Hepatic stellate cell (primary cell): ENCODE results near the gene MAP3K7CL.

Source experiments
- DNase-seq: peaks from one replicate; pipeline ENCODE4 v3.0.0; 2011; ENCODE audit warnings: low spot score

The MAP3K7CL gene

GRCh38 chr21:29168891-29169315 lies 38.5 kb downstream of the MAP3K7CL start:
- no peak for DNase-seq

- no peak for DNase-seq
Observed at GRCh38 chr21:29170944-29171343, 40.5 kb downstream of the MAP3K7CL start.

- DNase-seq, result no peak
Observed at GRCh38 chr21:29172282-29172681, 41.8 kb downstream of the MAP3K7CL start.

- no peak for DNase-seq
Observed at GRCh38 chr21:29174607-29175013, 44.2 kb downstream of the MAP3K7CL start.

- DNase-seq, result no peak
Observed at GRCh38 chr21:29175408-29176134, 45.1 kb downstream of the MAP3K7CL start.

- DNase-seq, result no peak
Observed at GRCh38 chr21:29176471-29177120, 46.2 kb downstream of the MAP3K7CL start.

GRCh38 chr21:29177800-29178199 lies 47.4 kb downstream of the MAP3K7CL start:
- no peak for DNase-seq

- DNase-seq, result no peak
Observed at GRCh38 chr21:29178926-29179325, 48.5 kb downstream of the MAP3K7CL start.

GRCh38 chr21:29179503-29179902 lies 49.1 kb downstream of the MAP3K7CL start:
- DNase-seq, result no peak

GRCh38 chr21:29181799-29182470 lies 51.5 kb downstream of the MAP3K7CL start:
- peak; percentile 60 for DNase-seq

- DNase-seq, result no peak
Observed at GRCh38 chr21:29182691-29183092, 52.2 kb downstream of the MAP3K7CL start.

- DNase-seq, result no peak
Observed at GRCh38 chr21:29184037-29184436, 53.6 kb downstream of the MAP3K7CL start.

GRCh38 chr21:29185172-29185571 lies 54.7 kb downstream of the MAP3K7CL start:
- DNase-seq, result no peak

GRCh38 chr21:29185633-29186032 lies 55.2 kb downstream of the MAP3K7CL start:
- DNase-seq, result no peak

- no peak for DNase-seq
Observed at GRCh38 chr21:29186246-29186645, 55.8 kb downstream of the MAP3K7CL start.

GRCh38 chr21:29187944-29188343 lies 57.5 kb downstream of the MAP3K7CL start:
- DNase-seq, result no peak

GRCh38 chr21:29189353-29189752 lies 58.9 kb downstream of the MAP3K7CL start:
- no peak for DNase-seq

GRCh38 chr21:29190923-29191331 lies 60.5 kb downstream of the MAP3K7CL start:
- DNase-seq, result no peak

- no peak for DNase-seq
Observed at GRCh38 chr21:29193072-29193471, 62.6 kb downstream of the MAP3K7CL start.

GRCh38 chr21:29193901-29194300 lies 63.5 kb downstream of the MAP3K7CL start:
- DNase-seq, result no peak

GRCh38 chr21:29194342-29194741 lies 63.9 kb downstream of the MAP3K7CL start:
- DNase-seq, result no peak

GRCh38 chr21:29194847-29195246 lies 64.4 kb downstream of the MAP3K7CL start:
- DNase-seq, result no peak
